GM10248 (cell line): ENCODE results near the gene RALGPS1.
A peak's percentile ranks its signal among the peaks of the same experiment; 100 is the strongest.

Experiments used
- CTCF ChIA-PET: fragments of 300-600 bp; sonication (Branson Sonifier 250); formaldehyde crosslinking; extraction: SDS; loops from one replicate; lab custom pipeline; 2021; ENCODE audit warnings: antibody characterized with exemption; lab: Yijun Ruan, JAX
- POLR2A ChIA-PET: fragments of 350-650 bp; sonication (Branson Sonifier 250); formaldehyde crosslinking; extraction: SDS; loops from one replicate; lab custom pipeline; 2020; ENCODE audit warnings: antibody characterized with exemption; lab: Yijun Ruan, JAX
- DNase-seq: peaks from one replicate; pipeline ENCODE4 v3.0.0; 2012; ENCODE audit errors: extremely low spot score
- TF ChIP-seq, protein P1 (sequence below): IDR thresholded peaks from 2 replicates; pipeline ENCODE4 v1.5.1; 2012; ENCODE audit warnings: mild to moderate bottlenecking, low read depth; ENCODE audit errors: extremely low read depth, missing control alignments, control extremely low read depth

RALGPS1 gene

DNA sequence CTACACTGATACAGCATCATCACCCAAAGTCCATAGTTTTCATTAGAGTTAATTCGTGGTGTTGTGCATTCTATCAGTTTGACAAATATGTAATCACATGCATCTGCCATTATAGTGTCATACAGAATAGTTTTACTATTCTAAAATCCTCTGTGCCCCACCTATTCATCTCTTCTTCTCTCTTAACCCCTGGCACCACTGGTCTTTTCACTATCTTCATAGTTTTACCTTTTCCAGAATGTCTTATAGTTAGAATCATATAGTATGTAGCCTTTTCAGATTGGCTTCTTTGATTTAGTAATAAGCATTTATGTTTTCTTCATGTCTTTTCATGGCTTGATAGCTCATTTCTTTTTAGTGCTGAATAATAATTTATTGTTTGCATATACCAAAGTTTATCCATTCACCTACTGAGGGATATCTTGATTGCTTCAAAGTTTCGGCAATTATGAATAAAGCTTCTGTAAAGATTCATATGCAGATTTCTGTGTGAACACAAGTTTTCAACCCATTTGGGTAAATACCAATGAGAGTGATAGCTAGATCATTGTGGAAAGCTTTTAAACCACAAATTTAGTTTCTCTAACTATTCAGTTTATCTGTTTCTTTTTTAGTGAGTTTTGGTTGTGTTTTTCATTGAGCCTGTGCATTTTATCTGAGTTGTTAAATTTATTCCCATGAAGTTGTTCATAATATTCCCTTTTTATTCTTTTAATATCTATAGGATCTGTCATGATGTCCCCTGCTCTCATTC, 84.9 kb downstream of the RALGPS1 start:
- CTCF ChIA-PET, result interaction anchor here (0.9 to 1.2 kb wide), 3 partner anchors 11 to 199 kb away, joined by 3 to 8 read pairs (median 3); no protein-coding TSS in a partner anchor
- POLR2A ChIA-PET, result no interaction called here
- no peak for DNase-seq
- TF ChIP-seq, protein P1, sequence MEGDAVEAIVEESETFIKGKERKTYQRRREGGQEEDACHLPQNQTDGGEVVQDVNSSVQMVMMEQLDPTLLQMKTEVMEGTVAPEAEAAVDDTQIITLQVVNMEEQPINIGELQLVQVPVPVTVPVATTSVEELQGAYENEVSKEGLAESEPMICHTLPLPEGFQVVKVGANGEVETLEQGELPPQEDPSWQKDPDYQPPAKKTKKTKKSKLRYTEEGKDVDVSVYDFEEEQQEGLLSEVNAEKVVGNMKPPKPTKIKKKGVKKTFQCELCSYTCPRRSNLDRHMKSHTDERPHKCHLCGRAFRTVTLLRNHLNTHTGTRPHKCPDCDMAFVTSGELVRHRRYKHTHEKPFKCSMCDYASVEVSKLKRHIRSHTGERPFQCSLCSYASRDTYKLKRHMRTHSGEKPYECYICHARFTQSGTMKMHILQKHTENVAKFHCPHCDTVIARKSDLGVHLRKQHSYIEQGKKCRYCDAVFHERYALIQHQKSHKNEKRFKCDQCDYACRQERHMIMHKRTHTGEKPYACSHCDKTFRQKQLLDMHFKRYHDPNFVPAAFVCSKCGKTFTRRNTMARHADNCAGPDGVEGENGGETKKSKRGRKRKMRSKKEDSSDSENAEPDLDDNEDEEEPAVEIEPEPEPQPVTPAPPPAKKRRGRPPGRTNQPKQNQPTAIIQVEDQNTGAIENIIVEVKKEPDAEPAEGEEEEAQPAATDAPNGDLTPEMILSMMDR, result no peak

DNA sequence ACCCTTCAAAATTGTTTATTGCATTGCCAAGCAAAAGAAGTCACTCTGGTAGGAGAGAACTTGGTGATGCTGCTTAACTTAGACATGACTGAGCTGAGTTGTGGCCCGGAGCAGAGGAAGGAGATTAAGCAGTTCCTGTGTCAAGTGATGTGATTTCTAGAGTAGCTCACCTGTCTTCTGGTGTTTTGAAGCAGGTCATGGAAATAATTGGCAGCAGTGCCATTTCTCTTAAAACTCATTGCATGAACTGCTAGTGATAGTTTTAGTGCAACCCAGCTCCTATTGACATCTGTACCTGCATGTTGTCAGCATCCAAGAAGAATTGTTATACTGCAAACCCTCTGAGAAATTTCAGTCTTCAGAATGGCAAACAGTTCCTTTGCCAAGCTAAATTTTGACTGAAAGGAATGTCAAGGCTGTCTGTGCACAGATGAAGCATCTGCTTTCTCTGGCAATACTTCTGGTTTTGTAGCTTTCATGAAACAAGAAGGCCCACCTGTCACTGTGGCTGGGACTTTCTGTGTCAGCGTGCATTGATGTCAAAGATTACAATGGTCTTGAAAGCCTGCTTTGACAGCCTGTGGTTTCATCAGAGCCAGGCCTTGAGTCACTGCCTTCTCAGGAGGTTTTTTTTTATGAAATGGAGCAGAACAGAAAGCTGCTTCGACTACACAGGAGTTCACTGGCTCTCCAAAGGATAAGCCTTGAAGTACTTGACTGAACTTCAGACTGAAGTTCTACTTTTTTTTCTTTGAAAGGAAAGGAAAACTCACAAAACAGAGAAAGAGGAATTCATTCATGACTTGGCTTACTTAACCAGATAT, 90.6 kb downstream of the RALGPS1 start:
- ChIA-PET CTCF (interaction anchor here (0.9 to 2.0 kb wide), 5 partner anchors 12 to 112 kb away, joined by 3 to 5 read pairs (median 4); no protein-coding TSS in a partner anchor), POLR2A (no interaction called here)
- TF ChIP-seq, protein P1, result no peak
- peak; percentile 82 for DNase-seq

DNA sequence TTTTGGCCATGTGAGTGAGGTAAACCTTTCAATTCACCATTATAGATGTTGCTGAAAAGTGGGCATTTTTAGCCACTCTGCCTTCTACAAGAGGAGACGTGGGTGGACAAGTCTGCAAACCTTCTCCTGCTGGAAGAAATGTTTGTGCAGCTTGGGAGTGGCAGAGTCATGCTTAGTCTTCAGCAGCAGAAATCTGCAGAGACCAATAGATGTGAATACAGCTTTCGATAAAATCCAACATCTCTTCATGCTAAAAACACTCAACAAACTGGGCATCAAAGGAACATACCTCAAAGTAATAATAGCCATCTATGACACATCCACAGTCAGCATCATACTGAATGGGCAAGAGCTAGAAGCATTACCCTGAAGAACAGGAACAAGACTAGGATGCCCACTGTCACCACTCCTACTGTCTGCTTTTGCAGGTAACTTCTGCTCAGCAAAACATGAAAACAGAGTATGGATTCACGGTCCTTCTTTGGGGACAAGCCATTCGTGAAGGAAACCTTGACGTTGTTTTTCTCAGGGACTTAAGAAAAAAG, 91.3 kb downstream of the RALGPS1 start:
- POLR2A ChIA-PET, result no interaction called here

DNA sequence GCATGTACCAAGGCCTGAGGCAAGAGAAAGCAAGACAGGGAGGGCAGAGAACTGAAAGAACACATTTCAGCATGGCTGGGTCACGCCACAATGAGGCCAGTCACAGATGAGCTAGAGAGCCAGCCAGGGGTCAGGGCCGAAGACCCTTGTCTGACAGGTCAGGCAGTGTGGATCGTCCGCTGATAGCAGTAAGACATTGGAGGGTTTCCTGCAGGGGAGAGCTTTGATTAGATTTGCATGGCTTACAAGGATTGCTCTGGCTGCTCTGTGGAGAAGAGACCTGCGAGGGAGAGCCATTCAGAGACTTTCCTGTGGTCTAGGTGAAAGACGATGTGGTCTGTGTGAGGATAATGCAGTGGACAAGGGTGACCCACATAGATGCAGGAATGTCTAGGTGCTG, 93.1 kb downstream of the RALGPS1 start:
- POLR2A ChIA-PET, result no interaction called here
- DNase-seq, result no peak
- TF ChIP-seq, protein P1, result no peak
- CTCF ChIA-PET, result no interaction called here

More for the DNA sequence above, 91.3 kb downstream of the RALGPS1 start:
- DNase-seq, result no peak
- CTCF ChIA-PET, result interaction anchor here (1.5 to 2.0 kb wide), 2 partner anchors 11 to 112 kb away, joined by 4 to 5 read pairs; no protein-coding TSS in a partner anchor
- TF ChIP-seq, protein P1, result no peak

DNA sequence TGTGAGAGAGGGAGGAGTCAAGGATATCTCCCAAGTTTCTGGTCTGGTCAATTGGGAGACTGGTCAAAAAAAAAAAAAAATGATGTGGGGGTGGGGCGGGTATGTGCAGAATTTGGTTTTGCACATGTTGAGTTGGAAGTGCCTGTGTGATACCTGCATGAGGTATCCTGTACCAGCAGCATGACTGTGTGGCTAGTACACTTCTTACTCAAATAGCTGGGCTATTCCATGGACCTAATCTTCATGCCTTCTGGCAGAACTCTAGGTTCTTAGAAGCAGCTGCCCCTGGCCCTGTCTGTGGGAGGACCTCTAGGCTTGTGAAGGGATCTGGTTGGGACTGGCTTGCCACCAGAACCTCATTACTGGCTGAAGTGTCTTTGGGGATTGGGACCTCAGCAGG, 93.5 kb downstream of the RALGPS1 start:
- CTCF ChIA-PET, result interaction anchor here (1.0 kb wide), 1 partner anchor 29 kb away, joined by 3 read pairs; no protein-coding TSS in a partner anchor
- POLR2A ChIA-PET, result no interaction called here
- no peak for DNase-seq
- TF ChIP-seq, protein P1, result no peak

DNA sequence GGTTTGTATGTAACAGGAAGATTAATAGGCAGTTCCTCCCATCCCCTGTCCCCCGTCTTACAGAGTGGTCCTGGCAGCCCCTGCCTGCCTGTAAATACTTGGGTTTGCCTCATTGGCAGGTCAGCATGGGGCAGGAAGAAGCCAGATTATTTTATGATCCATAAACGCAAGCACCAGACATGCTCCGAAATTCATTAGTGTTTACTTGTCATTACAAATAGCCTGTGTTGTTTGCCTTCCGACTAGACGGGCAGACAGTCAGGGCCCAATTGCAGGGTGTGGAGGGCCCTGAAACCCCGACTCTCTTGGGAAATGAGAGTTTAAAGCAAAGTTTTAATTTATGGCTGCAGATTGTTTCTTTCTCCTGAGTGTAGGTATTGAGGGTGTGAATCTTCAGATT, 97.2 kb downstream of the RALGPS1 start:
- no peak for DNase-seq
- ChIA-PET CTCF (no interaction called here), POLR2A (no interaction called here)
- TF ChIP-seq, protein P1, result no peak
